HepG2 (cell line): ENCODE measurements around the gene NUP62. TPM values are rescaled to one million over a fixed set of nuclear protein-coding genes. Genes with fewer than 3 reads are reported as not detected.

Experiments used
- ATAC-seq: fragments of 200-7000 bp; cut with Tn5 transposase; 3 replicates; pipeline ENCODE4 v1.9.1; 2020; ENCODE audit warnings: mild to moderate bottlenecking, moderate library complexity
- BruUV-seq: library from RNA; stranded (reverse); fragments of 400-500 nt; replicated peaks from 2 replicates; lab custom pipeline; 2021; lab: Mats Ljungman, UMichigan
- CTCF ChIA-PET: fragments of 300-600 bp; formaldehyde crosslinking; extraction: SDS; loops from one replicate; lab custom pipeline; 2021; ENCODE audit warnings: low total read pairs, inconsistent platforms, low intra/inter-chr PET ratio; lab: Yijun Ruan, JAX
- POLR2A ChIA-PET: fragments of 350-600 bp; sonication (Branson Sonifier 250); formaldehyde crosslinking; loops from one replicate; lab custom pipeline; 2020; ENCODE audit warnings: antibody characterized with exemption, inconsistent platforms; lab: Yijun Ruan, JAX
- DNase-seq: peaks from one replicate; pipeline ENCODE4 v3.0.0-alpha.2; 2015; ENCODE audit warnings: low spot score
- FAIRE-seq: peaks from 3 replicates; lab custom pipeline; 2011; peaks lifted over from hg19 to GRCh38; lab: Jason Lieb, UNC
- H2AFZ ChIP-seq: one replicate; pipeline ENCODE4 v1.6.1; 2011; ENCODE audit warnings: low read length, inconsistent platforms
- H3K27ac ChIP-seq: fragments of 300-600 bp; 3 replicates; pipeline ENCODE4 v1.8.0; 2011; ENCODE audit warnings: mixed run types, mild to moderate bottlenecking, mixed read lengths, low read length, inconsistent platforms; ENCODE audit not compliant: insufficient read depth; ENCODE audit errors: extremely low read length
- H3K27me3 ChIP-seq, 2 experiments: fragments of 200-600 bp in 1 of 2; 2 replicates in 1 of 2; 3 replicates in 1 of 2; pipeline versions ENCODE4 v1.6.0 to v1.8.0; 2011; ENCODE audit warnings: low read length in 2 of 2, mild to moderate bottlenecking in 2 of 2, moderate library complexity in 2 of 2, inconsistent platforms in 1 of 2; ENCODE audit not compliant: insufficient read depth in 2 of 2, control insufficient read depth in 1 of 2
- H3K36me3 ChIP-seq, 2 experiments: fragments of 200-600 bp in 1 of 2; replicated peaks in 1 of 2; 2 replicates in 1 of 2; 3 replicates in 1 of 2; pipeline versions ENCODE4 v1.5.1 to v1.8.0; 2011; ENCODE audit warnings: low read length in 2 of 2, inconsistent platforms in 1 of 2; ENCODE audit not compliant: insufficient read depth in 2 of 2, control insufficient read depth in 1 of 2
- H3K4me1 ChIP-seq: 2 replicates; pipeline ENCODE4 v1.5.1; 2012; ENCODE audit warnings: low read length, inconsistent platforms; ENCODE audit not compliant: insufficient read depth
- H3K4me2 ChIP-seq: 2 replicates; pipeline ENCODE4 v1.6.0; 2011; ENCODE audit warnings: low read depth, low read length, inconsistent platforms
- H3K4me3 ChIP-seq, 3 experiments: fragments of 200-600 bp in 1 of 3; sonication (generic), shearing (Covaris generic) in 1 of 3; replicated peaks in 1 of 3; 2 replicates each; pipeline ENCODE4 v1.5.1; 2011 to 2016; ENCODE audit warnings: low read length in 3 of 3, inconsistent platforms in 2 of 3, low read depth in 2 of 3, mild to moderate bottlenecking in 2 of 3, control low read depth in 1 of 3, mixed read lengths in 1 of 3; ENCODE audit not compliant: insufficient read depth in 1 of 3
- H3K79me2 ChIP-seq: one replicate; pipeline ENCODE4 v1.6.1; 2011; ENCODE audit warnings: low read length, inconsistent platforms; ENCODE audit not compliant: insufficient read depth
- H3K9ac ChIP-seq: 2 replicates; pipeline ENCODE4 v1.6.0; 2011; ENCODE audit warnings: mild to moderate bottlenecking, low read depth, low read length, inconsistent platforms; ENCODE audit not compliant: insufficient read depth
- H3K9me3 ChIP-seq: 2 replicates; pipeline ENCODE4 v1.5.1; 2012; ENCODE audit warnings: mild to moderate bottlenecking, low read length
- H4K20me1 ChIP-seq: 2 replicates; pipeline ENCODE4 v1.6.0; 2011; ENCODE audit warnings: inconsistent platforms, mild to moderate bottlenecking, low read length, moderate library complexity; ENCODE audit not compliant: insufficient read depth
- ATF3 ChIP-seq: sonication (generic); formaldehyde crosslinking; IDR thresholded peaks from 2 replicates; pipeline ENCODE4 v1.4.0; 2020; ENCODE audit warnings: missing genetic modification reagents
- ATF5 ChIP-seq: sonication (generic); formaldehyde crosslinking; IDR thresholded peaks from 2 replicates; pipeline ENCODE4 v1.4.0; 2020; ENCODE audit warnings: mild to moderate bottlenecking, low read depth, missing genetic modification reagents
- ATRX ChIP-seq: sonication (generic); formaldehyde crosslinking; IDR thresholded peaks from 2 replicates; pipeline ENCODE4 v1.4.0; 2020; ENCODE audit warnings: missing genetic modification reagents, borderline replicate concordance
- DZIP1 ChIP-seq: sonication (generic); formaldehyde crosslinking; IDR thresholded peaks from 2 replicates; pipeline ENCODE4 v1.5.0; 2020; ENCODE audit warnings: mild to moderate bottlenecking, missing genetic modification reagents
- IRF1 ChIP-seq: sonication (generic); formaldehyde crosslinking; IDR thresholded peaks from 2 replicates; pipeline ENCODE4 v1.4.0; 2020; ENCODE audit warnings: low read depth, mild to moderate bottlenecking, missing genetic modification reagents
- KMT2A ChIP-seq: sonication (generic); formaldehyde crosslinking; IDR thresholded peaks from 2 replicates; pipeline ENCODE4 v1.4.0; 2020; ENCODE audit warnings: missing genetic modification reagents
- PAF1 ChIP-seq: IDR thresholded peaks from 2 replicates; pipeline ENCODE4 v1.6.1; 2016; ENCODE audit warnings: missing genetic modification reagents, missing compliant biosample characterization
- PHF8 ChIP-seq: sonication (generic); formaldehyde crosslinking; IDR thresholded peaks from 2 replicates; pipeline ENCODE4 v1.5.0; 2020; ENCODE audit warnings: missing genetic modification reagents
- REL ChIP-seq: sonication (generic); formaldehyde crosslinking; conservative IDR thresholded peaks from 2 replicates; pipeline ENCODE4 v1.8.0; 2022; ENCODE audit warnings: mild to moderate bottlenecking, missing genetic modification reagents, moderate library complexity
- ZNF292 ChIP-seq: sonication (generic); formaldehyde crosslinking; IDR thresholded peaks from 2 replicates; pipeline ENCODE4 v1.8.1; 2022; ENCODE audit warnings: mild to moderate bottlenecking, low read depth, missing genetic modification reagents, borderline replicate concordance
- ZNF451 ChIP-seq: sonication (generic); formaldehyde crosslinking; IDR thresholded peaks from 2 replicates; pipeline ENCODE4 v1.5.0; 2020; ENCODE audit warnings: mild to moderate bottlenecking, missing genetic modification reagents
- WGBS: methylation state at CpG from one replicate; pipeline ENCODE4 v1.1.6; 2017; ENCODE audit warnings: low lambda C conversion rate; 5-methylcytosine and 5-hydroxymethylcytosine counted together
- in situ Hi-C: cut with HindIII; loops from 2 replicates; pipeline ENCODE4 v1.10.0; 2017; ENCODE audit warnings: low pct_unique_long_range_greater_than_20kb; ENCODE audit not compliant: extremely low pct_ligation_motif_present
- intact Hi-C: fragments of 100-400 bp; cut with micrococcal nuclease; formaldehyde crosslinking; loops from one replicate; pipeline ENCODE4 v1.10.0; 2022; ENCODE audit not compliant: unreplicated experiment
- polyA plus RNA-seq, 8 experiments: library from polyadenylated mRNA; depleted of rRNA in 3 of 8; stranded (reverse) in 7 of 8; unstranded in 1 of 8; fragments of >200 nt; fragmentation: Illumina TruSeq in 4 of 8; extraction: Trizol in 4 of 8; gene quantifications; 2 replicates each; pipeline versions ENCODE4 v1.2.1 to v1.2.3, GENCODE V29; 2011 to 2016; ENCODE audit warnings: low read depth in 4 of 8, missing spikeins in 1 of 8, mixed read lengths in 1 of 8; ENCODE audit not compliant: insufficient read depth in 1 of 8
- total RNA-seq, 5 experiments: library from RNA; depleted of rRNA; stranded (reverse); fragments of >200 nt; fragmentation: Illumina TruSeq; extraction: Trizol; gene quantifications; 2 replicates each; pipeline ENCODE4 v1.2.3, GENCODE V29; 2016; ENCODE audit warnings: low read depth in 1 of 5

The NUP62 gene
- total and polyA plus RNA-seq, 2 of the 13 experiments (the other 11 are each of a cell fraction or from before 2014, with no cell fraction given): 16.5 to 41.5 TPM

- CTCF ChIA-PET: no interaction called here
- no peak overlapping the region for H2AFZ ChIP-seq
- 92% methylated on average over 10 of the region's 13 CpGs for WGBS
- no TSS peak for BruUV-seq
- FAIRE-seq: no peak
- no peaks in the 10 kb centered on the region for H3K4me1 ChIP-seq
- no peak overlapping the region for H3K4me3 ChIP-seq
- DNase-seq: no peak
- H3K9ac ChIP-seq: no peak overlapping the region
- H3K27me3 ChIP-seq: no peaks in the 10 kb centered on the region
- in situ Hi-C loops (loop anchor here (5.0 kb wide), 1 partner anchor 40 kb away; no protein-coding TSS in a partner anchor), intact Hi-C loops (no loop called here)
- no peak for ATAC-seq
- no peaks in the 10 kb centered on the region for H3K9me3 ChIP-seq
- H3K27ac ChIP-seq: no peak overlapping the region
- no peaks in the 10 kb centered on the region for H3K79me2 ChIP-seq
- POLR2A ChIA-PET: no interaction called here
- H3K36me3 ChIP-seq: peaks cover 0 to 1% of the 10 kb centered on the region in 2 experiments; a peak in 1 of 5 replicates
- H3K4me2 ChIP-seq: no peak overlapping the region
- TF ChIP-seq REL (CRISPR knock-in tag): no peak
- TF ChIP-seq PHF8 (CRISPR knock-in tag): no peak
- no peak for TF ChIP-seq PAF1 (CRISPR knock-in tag)
- TF ChIP-seq KMT2A (CRISPR knock-in tag): no peak
- no peak for TF ChIP-seq ZNF292
- no peak for TF ChIP-seq ATF3
- no peak for TF ChIP-seq IRF1 (CRISPR knock-in tag)
- no peak for TF ChIP-seq ATF5 (CRISPR knock-in tag)
- TF ChIP-seq ATRX: no peak
- no peak for TF ChIP-seq DZIP1 (CRISPR knock-in tag)
- TF ChIP-seq ZNF451 (CRISPR knock-in tag): no peak
- H4K20me1 ChIP-seq: no peaks in the 10 kb centered on the region
Observed at GRCh38 chr19:49977076-49977475, 47.8 kb upstream of the NUP62 start.
